D721Med (cell line): ENCODE measurements around the gene LTBP1.

Experiments used
- DNase-seq: peaks from one replicate; pipeline ENCODE4 v3.0.0; 2011; ENCODE audit warnings: low spot score; ENCODE audit not compliant: insufficient read length
- FAIRE-seq: peaks from 2 replicates; lab custom pipeline; 2011; peaks lifted over from hg19 to GRCh38; lab: Jason Lieb, UNC
- TF ChIP-seq, protein P1 (sequence below): IDR thresholded peaks from 2 replicates; pipeline ENCODE4 v1.5.1; 2012; ENCODE audit warnings: mild to moderate bottlenecking, control low read depth; ENCODE audit not compliant: insufficient read depth; ENCODE audit errors: missing control alignments

LTBP1 gene

GRCh38 chr2:33202641-33203522, 256.1 kb downstream of the LTBP1 start:
- FAIRE-seq (no peak), DNase-seq (no peak)
- TF ChIP-seq, protein P1, sequence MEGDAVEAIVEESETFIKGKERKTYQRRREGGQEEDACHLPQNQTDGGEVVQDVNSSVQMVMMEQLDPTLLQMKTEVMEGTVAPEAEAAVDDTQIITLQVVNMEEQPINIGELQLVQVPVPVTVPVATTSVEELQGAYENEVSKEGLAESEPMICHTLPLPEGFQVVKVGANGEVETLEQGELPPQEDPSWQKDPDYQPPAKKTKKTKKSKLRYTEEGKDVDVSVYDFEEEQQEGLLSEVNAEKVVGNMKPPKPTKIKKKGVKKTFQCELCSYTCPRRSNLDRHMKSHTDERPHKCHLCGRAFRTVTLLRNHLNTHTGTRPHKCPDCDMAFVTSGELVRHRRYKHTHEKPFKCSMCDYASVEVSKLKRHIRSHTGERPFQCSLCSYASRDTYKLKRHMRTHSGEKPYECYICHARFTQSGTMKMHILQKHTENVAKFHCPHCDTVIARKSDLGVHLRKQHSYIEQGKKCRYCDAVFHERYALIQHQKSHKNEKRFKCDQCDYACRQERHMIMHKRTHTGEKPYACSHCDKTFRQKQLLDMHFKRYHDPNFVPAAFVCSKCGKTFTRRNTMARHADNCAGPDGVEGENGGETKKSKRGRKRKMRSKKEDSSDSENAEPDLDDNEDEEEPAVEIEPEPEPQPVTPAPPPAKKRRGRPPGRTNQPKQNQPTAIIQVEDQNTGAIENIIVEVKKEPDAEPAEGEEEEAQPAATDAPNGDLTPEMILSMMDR = no peak

- DNase-seq = no peak
- TF ChIP-seq, protein P1 = no peak
- no peak for FAIRE-seq
Measured at GRCh38 chr2:33204945-33205344, 258.2 kb downstream of the LTBP1 start.

- no peak for FAIRE-seq
- no peak for DNase-seq
- TF ChIP-seq, protein P1 = no peak
Measured at GRCh38 chr2:33205693-33206434, 259.1 kb downstream of the LTBP1 start.

DNA sequence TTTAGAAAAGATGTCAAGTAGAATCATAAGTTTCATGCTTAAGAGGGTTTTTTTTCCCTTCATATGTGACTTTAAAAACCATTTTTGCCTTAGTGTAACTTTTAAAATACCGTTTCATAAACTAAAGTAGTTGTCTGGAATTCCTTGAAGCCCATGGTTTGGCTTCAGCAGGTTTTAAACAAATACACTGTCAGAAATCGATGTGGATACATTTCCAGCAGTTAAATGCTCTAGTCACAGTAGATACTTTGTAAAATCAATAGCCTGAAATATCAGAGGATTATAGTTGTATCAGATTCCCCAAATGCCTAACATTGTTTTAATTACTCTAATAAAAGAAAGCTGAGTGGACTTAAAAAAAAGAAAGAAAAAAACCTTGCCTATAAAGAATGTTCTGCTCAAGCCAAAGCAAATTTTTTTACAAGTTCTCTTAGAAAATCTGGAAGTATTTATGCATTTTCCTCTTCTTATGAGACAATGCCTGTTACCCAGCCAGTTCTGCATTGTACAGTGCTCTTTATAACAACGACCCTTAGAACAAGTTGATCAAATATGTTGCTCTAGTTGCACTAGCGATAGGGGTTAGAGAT, 260.5 kb downstream of the LTBP1 start:
- FAIRE-seq (no peak), DNase-seq (no peak)
- TF ChIP-seq, protein P1 = no peak

- DNase-seq (no peak), FAIRE-seq (no peak)
- TF ChIP-seq, protein P1 = no peak
Measured at GRCh38 chr2:33208400-33208799, 261.6 kb downstream of the LTBP1 start.

DNA sequence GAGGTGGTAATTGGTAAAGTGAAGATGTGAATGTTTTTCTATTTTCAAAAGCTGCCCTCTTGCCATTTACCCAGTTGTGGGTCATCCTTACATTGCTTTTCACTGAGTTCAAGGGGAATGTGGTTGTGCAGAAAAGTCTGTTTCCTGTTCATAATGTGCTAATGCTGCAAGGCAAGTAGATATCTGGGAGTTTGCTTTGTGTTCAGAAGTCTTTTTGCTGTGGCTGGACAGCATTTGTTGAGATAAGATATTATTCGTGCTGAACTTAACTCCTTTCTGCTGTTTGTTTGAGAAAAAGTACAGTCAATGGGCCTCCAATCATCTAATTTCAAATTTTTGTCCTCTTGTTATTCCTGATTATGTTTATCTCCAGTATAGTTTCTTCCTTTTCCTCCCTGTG, 263.2 kb downstream of the LTBP1 start:
- no peak for DNase-seq
- TF ChIP-seq, protein P1 = no peak
- no peak for FAIRE-seq
